H4 (cell line): ENCODE results near the gene TXNRD2. TPM values are rescaled to one million over a fixed set of nuclear protein-coding genes. Genes with fewer than 3 reads are reported as not detected.

Experiments used
- DNase-seq: peaks from one replicate; pipeline ENCODE4 v3.0.0-alpha.2; 2015; ENCODE audit warnings: low spot score
- total RNA-seq: library from RNA; depleted of rRNA; stranded (reverse); fragments of >200 nt; shearing (Covaris generic); gene quantifications from 2 replicates; pipeline ENCODE4 v1.2.3, GENCODE V29; 2014

Gene TXNRD2
- total RNA-seq, 1 experiment from 2014 or later: 7.5 TPM

DNA sequence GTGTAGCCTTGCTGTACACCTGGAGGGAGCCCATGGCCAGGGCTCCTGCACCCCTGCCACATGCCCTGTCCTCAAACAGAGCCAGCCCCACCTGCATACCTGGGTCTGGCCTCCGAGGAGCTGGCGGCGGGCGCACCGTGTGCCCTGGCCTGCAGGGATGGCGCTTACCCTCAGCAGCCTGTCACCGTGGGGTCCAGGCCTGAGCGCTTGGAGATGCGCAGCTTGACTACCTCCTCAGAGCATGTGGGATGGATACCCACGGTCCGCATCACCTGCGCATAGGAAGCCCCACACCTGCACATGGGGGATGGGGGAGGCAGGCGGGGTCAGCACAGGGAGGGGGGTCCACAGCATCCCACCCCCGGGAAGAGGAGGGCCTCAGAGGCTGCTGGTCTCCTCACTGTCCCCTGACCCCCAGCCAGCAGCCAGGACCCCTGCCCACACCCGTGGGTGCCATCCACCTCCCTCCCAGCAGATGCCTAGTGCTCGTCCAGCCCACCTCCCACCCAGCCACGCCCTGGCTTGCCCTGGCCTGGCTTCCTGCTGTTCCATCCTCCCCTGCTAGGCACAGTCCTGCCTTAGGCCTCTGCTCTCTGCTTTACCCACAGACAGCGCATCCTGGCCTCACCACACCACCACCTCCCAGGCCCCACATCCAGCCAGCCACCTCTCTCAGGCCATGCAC is 64.5 kb downstream of the TXNRD2 start:
- DNase-seq: no peak

DNA sequence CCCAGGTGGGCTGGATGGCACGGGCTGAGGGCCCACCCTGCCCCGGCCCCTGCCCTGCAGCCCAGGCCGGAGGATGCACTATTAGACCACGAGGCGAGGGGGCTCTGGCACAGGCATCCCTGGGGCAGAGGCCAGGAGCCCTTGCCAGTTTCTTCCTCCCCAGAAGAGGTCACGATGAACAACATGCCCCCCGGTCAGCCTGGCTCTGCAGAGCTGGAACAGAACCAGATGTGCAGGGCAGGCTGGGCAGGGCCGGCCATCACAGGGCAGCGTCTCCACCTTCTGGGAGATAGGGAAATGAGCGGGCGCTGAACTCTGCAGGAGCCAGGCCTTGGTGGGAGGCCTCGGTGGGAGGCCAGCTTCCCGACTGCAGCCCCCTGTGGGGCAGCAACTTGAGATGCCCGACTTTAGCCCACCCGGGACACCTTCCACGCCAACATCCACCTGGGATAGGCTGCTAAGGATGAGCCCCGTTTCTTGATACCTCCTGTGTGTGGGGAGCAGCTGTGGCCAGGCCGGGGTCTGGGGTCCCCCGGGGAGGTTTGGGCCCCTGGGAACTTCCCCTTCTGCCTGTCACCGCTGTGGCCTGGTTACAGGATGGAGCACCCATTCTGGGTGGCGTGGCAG is 65.2 kb downstream of the TXNRD2 start:
- no peak for DNase-seq

DNA sequence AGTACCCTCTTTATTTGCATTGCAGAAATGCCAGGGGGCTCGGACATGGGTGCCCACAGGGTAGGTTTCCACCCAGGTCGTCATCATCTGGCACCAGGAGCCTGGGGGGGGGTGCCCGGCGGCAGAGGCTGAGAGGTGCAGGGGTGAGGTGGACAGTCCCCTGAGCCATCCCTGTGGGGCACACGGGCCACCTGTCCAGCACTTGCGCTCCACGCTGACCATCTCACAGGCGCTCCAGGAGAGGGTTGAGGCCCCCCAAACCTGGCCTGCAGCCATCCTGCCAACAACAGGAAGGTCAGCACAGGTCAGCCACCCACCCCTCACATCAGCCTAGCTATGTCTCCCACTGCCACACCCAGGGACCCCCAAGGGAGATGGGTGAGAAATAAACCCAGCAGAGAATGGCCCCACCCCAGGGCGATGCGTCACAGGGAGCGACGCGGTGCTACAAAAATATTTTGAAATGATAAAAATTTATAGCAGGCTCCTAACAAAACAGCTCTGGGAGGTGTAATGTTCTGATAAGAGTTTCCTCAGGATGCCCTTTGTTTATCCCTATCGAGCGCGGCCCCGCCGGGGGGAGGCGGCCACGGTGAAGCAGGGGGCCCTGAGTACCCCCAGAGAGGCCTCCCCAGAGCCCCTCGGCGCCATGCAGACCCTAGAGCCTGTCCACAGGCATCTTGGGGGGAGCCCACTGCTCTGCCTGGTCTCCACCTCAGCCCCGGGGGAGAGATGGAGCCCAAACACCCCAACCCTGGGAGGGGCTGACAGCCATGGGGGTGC is 65.9 kb downstream of the TXNRD2 start:
- DNase-seq: no peak

DNA sequence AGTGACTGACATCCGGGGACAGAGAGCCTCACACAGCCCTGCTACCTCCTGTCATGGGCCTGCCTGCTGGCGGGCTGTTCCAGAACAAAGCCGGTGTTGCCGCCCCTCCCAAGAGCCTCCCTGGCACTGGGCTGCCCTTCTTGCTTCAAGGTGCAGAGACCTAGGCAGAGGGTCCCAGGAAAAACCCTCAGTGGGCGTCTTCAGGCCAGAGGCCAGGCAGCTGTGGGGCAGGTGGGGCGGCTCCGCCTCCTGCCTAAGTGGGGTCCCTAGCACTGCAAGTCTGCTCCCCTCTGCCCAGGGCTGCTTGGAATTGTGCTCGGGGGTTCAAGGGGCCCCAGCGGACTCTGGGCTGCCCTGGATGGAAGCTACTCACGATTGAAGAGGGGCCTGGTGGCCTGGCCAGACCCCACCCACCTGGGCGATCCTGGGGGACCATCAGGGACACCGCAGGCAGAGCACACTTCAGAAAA is 66.5 kb downstream of the TXNRD2 start:
- DNase-seq: no peak

DNA sequence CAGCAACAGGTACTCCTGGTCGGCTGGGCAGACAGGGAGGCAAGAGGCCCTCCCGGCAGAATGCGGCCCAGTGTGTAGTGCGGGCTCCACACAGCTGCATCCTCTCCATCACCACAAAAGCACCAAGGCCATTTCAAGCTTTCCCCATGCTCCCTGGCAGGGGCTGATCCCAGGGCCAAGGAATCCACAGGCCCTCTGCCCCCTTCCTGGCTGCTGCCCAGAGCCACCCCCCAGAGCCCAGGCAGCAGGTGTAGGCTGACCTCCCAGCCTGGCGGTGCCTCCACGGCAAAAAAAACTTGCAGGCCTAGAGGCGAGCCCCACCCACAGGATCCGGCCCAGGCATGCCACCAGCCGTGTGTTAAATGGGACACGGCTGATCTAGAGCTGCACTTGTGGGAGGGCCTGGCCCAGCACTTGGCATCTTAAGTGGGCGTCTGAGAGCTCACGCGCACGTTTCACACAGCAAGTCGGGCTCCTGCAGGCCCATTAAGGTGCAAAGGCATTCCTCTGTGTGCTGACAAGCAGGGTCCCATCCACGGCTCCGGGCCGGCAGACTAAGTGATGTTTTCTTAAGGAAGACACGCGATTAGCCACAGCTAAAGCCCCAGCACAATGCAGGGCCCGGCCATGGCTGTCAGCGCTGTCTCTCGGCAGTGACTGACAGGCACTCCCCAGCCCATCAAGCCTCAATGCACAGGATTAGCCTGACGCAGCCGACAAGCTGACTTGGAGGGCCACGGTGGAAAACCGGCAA is 67.1 kb downstream of the TXNRD2 start:
- DNase-seq: no peak

DNA sequence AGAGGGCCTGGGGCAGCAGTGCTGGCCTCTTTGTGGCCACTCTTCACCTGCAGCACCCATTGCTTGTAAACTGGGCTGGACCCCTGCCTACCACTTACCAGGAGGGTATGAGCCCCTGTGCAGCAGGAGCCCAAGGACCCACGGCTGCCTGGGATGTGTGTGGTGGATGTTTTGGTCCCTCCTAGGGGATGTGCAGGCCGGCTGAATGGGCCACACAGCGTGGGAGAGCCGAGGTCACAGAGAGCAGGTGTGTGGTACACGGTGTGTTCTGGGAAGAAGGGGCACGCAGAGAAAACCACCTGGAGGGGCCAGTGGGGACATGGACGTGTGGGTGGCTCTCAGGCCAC is 67.7 kb downstream of the TXNRD2 start:
- no peak for DNase-seq

DNA sequence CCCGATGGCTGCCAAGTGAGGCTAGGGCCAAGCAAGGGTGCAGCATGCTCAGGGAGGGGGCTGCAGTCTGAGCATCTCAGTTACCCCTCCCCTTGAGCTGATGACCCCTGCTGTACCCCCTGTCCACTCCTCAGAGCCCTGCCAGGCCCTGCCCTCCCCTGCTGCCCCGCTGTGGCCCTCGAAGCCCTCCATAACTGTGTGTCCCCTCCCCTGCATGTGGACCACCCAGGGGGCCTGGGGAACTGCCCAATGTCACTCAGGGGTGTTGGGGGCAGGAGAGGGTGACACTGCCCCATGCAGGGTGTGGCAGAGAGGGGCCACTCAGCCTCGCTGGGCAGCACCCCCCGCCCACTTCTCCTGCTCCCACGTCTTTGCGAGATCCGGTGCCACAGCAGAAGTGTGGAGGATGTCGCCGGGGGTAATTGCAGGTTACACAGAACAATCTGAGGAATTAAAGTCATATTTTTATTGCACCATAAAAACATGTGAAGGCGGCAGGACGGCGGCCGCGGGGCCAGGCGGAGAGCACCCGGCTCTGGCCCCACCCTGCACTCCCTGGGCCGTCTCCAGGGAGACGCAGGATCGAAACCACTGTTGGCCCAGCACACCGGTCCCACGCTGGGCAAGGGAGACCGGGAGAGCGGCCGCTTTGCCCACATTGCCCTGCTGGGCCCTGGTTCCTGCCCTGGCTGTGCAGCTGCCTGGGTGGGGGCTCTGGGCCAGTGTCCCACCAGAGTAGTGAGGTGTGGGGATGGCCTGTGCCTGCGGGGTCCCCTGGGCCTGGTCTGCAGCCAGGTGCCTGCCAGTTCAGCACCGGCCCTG is 68.3 kb downstream of the TXNRD2 start:
- no peak for DNase-seq

DNA sequence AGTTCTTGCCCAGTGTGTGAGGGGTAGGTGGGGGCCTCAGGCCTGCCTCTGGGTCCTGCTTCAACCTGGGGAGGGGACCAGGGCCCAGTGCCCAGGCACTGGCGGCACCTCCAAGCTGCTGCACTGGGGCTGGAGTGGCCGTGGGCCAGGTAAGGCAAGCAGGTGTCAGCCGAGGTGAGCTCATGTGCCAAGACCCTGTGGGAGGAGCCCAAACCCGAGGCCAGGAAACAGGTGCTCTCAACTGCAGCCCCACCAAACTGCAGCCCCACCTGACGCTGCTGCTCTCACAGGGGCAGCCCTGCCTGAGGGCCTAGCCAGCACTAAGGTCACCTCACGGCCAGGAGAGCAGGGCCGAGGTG is 68.9 kb downstream of the TXNRD2 start:
- no peak for DNase-seq

DNA sequence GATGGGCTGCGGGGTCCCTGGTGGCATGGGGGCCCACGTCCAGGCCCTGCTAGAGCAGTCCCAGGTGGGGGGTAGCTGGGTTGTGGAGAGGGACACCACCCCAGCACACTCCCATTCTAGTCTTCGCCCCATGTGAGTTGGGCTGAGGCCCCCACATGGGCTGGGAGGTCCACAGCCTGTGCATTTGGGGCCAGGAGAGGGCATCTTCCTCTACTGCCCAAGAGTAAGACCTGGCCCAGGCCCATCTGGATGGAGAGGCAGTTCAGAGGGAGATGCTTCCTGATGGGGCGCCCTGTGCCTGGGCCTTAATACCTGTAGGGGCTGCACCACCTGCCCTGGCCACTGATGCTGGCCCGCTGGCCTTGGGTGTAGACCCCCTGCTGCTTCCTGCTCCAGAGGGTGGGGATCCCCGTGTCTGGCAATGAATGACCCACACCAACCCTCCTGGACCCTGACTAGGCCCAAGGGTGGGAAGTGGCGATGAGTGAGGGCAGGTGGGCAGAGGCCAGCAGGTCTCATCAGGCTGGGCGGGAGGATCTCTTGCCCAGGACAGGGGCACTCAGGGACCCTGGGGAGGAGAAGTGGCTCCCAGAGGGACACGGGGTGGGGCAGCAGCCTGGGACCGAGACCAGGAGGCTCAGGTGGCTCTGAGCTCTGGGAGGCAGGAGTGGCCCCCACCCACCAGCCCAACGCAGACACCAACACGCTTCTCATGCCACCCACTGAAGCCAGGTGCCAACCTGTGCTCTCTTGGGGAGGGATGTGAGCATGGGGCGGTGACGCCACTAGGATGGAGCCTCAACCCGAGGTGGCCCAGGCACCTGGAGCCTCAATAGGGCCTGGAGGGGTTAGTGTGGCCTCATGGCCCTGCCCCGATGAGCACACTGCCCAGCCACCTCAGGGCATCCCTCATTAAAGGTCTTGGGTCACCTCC is 69.5 kb downstream of the TXNRD2 start:
- no peak for DNase-seq

DNA sequence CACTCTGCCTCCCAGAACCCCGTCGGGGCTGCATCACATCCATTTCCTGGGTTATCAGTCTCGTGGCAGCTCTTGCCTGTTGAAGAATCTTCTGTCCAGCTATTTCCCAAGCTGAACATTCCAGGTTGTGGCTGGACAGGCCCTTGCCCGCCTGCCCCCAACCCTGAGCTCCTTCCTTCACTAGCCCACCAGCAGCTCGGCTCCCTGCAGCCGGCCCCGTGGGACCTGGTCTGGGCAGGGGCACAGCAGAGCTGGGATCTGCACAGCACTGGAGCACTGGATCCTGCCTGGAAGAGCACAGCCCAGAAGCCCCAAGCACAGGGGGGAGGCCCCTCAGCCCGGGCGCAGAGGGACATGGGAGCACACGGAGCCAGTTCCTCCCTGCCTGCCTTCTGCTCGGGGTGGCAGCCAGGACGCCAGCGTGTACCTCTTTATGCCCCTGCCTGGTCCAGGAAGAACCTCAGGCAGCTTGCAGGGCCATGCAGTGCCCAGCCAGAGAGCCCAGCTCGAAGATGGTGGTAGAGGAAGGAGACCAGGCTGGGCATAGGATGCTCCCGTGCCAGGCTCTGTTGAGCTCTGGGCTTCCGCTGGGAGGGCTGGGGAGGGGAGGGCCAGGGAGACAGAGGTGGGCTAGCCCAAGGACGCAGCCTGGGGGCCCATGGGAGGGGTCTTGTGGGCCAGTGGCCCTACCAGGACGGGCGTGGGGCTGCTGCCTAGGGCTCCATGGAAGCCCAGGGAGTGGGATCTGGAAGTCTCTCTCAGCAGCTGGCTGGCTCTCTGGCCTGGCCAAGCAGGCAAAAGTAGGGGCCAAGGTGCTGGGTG is 70.4 kb downstream of the TXNRD2 start:
- DNase-seq: no peak

DNA sequence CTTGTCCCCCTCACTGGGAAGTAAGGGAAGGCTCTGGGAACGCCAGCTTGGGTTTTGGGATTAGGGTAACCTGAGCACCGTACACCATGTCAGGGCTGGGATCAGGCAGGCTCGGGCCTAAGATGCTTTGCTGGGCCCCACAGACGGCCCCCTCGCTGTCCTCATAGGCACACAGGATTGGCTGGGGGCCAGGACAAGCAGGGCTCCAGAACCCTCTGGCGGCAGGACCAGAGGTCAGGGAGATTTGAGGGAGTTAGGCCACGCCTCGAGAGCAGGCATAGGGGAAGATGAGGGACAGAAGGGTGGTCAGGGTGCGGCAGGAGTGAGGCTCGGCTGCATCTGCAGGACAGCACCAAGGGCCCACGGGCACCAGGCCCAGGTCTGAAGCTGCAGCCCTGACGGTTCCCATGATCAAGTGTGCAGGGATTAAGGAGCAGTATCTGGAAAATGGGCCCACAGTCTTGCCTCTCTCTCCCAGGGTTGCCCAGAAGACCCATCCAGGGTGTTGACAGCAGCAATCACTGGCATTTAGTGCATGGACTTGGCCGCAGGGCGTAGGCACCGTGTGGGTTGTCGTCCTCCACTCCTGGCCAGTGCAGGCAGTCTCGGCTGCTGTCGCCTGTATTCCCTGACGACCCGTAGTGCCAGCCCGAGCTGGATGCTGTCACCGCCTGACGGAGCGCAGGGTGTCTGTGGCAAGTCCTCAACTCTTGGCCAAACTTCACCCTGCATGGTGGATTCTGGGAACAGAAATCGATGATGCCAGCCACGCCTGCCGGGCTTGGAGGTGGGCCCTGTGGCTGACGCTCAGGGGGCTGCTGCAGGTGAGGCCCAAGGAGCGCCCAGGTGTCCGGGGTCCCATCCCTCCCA is 71.2 kb downstream of the TXNRD2 start:
- DNase-seq: no peak

DNA sequence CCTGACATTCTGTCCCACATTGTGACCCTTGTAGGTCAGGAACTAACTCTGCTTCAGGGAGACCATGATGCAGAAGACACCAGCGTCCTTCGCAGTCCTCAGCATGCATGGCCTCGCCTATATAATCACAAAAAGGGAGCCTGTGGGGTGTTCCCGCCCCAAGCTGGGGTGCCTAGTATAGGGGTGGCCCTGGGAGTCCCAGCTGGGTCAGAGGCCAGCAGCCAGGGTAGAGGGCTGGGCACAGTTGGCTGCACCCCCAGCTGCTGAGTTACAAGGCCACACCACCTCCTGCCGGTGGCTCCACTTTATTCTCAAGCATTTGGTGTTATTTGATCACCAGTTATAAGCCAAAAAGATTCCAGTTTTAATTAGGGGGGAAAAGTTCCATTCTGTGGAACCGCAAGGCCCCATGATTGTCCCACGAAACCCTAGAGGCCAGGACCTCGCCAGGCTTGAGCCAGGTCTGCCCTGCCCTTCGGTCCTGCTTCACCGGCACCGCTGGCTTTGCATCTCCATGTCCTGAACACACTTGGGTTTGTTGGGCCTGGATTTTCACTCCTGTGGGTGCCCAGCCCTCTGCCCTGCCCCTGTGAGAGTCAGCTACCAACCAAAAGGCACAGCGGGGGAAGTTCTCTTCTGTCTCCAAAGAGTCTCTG is 72.0 kb downstream of the TXNRD2 start:
- no peak for DNase-seq

DNA sequence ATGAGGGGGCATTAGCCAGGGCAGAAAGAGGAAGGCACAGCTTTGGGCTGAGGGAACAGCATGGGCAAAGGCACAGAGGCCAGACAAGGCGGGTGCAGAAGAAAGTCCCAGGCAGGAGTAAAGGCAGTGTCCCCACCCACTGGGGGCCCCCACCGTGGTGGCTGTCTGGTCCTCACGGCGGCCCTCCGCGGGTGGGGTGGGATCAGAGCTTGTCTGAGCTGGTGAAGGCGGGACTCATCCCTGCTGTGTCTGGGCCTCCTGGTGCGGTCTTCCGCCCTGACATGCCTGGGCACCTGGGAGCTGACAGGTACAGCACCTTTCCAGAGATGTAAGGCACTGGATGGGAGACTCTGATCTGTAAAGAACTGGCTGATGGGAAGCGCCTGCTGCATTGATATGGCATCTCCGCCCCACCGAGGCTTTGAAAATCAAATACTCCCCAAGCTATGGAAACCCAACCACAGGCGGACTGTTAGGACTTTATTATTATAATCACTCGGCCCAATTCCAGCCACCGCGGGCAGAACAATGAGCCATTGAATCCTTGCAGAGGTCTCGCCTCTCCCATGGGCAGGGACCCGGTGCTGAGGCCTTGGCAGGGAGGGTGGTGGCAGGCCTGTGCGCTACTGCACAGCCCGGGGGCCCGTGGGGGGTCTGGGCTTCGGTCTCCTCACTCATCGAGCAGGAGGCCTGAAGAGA is 72.7 kb downstream of the TXNRD2 start:
- DNase-seq: no peak

DNA sequence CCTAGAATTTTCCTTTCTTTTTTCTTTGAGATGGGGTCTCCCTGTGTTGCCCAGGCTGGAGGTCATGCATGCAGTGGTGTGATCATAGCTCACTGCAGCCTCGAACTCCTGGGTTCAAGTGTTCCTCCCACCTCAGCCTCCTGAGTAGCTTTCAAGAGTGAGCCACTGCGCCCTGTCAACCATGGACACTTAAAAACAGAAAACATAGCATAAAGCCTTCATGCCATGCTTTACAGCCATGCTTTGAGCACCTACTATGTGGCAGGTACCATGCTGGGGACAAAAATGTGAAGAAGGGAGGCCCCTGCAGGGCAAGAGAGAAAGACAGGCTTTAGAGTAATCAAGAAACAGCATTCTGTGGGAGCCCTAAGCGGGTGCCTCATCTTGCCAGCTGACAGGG is 73.3 kb downstream of the TXNRD2 start:
- DNase-seq: no peak

DNA sequence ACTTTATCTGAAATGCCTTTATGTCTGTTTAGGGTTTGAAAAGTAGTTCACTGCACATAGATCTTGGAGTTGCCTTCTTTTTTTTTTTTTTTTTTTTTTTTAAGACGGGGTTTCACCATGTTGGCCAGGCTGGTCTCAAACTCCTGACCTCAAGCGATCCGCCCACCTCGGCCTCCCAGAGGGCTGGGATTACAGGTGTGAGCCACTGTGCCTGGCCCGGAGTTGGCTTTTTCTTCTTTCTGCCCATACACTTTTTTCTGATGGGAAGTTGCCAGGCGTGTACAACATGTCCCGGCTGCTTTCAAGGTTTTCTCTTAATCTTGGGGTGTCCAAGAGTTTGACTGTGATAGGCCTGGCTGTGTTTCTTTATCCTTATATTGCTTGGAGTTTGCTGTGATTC is 74.0 kb downstream of the TXNRD2 start:
- no peak for DNase-seq

DNA sequence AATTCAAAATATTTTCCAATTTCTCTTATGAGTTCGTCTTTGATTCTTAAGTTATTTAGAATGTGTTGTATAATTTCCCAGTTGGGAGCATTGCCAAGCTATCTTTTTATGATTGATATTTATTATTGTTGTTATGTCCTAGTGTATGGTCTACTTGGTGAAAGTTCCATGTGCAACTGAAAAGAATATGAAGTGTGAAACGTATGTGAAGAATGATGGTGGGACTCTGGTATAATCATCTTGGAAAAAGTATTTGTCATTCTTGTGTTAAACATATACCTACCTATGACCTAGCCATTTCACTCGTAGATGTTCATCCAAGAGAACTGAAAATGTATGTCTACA is 75.0 kb downstream of the TXNRD2 start:
- DNase-seq: no peak

DNA sequence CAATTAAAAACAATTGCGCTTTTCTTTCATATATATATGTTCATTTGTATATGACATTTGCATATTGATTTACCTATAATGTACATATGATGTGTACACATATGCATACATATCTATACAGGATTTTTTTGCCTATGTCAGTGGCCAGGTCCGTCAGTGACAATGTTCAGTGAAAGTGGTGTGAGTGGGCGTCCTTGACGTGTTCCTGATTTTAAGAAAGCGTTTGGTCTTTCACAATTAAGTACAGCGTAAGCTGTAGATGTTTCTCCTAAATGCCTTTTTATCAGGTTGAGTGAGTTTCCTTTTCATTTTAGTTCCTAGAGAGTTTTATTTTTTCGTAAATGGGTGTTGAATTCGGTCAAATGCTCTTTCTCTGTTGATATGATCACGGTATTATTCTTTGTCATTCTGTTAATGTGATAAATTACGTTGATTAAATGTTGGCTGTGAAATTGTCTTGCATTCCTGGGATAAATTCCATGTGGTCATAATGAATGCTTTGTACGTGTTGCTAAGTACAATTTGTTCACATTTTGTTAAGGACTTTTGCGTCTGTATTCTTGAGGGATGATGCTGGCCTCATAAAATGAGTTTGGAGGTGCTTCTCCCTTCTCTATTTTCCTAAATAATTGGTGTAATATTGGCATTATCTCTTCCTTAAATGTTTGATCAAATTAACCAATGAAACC is 76.3 kb downstream of the TXNRD2 start:
- no peak for DNase-seq
